Neural progenitor cell (in vitro differentiated cells): ENCODE measurements around the gene PSD4. TPM values are rescaled to one million over a fixed set of nuclear protein-coding genes. Genes with fewer than 3 reads are reported as not detected.

Experiments used
- DNase-seq: peaks from one replicate; pipeline ENCODE4 v3.0.0-alpha.2; 2016; ENCODE audit warnings: low spot score
- H2AFZ ChIP-seq: fragments of 200-600 bp; sonication (generic); replicated peaks from 2 replicates; pipeline ENCODE4 v1.6.1; 2016; ENCODE audit warnings: antibody characterized with exemption
- H3F3A ChIP-seq: fragments of 200-600 bp; sonication (generic); 2 replicates; pipeline ENCODE4 v1.6.1; 2016; ENCODE audit warnings: antibody characterized with exemption, low read depth
- H3K27ac ChIP-seq: fragments of 200-600 bp; sonication (generic); 2 replicates; pipeline ENCODE4 v1.5.1; 2016; ENCODE audit warnings: mild to moderate bottlenecking
- H3K27me3 ChIP-seq: fragments of 200-600 bp; sonication (generic); 2 replicates; pipeline ENCODE4 v1.6.1; 2016; ENCODE audit warnings: mild to moderate bottlenecking, moderate library complexity
- H3K36me3 ChIP-seq: fragments of 200-600 bp; sonication (generic); 2 replicates; pipeline ENCODE4 v1.5.1; 2016
- H3K4me1 ChIP-seq: fragments of 200-600 bp; sonication (generic); 2 replicates; pipeline ENCODE4 v1.6.1; 2016; ENCODE audit warnings: mixed run types
- H3K4me2 ChIP-seq: fragments of 200-600 bp; sonication (generic); 2 replicates; pipeline ENCODE4 v1.6.1; 2016
- H3K4me3 ChIP-seq: fragments of 200-600 bp; sonication (generic); 2 replicates; pipeline ENCODE4 v1.5.1; 2016
- H3K79me2 ChIP-seq: fragments of 200-600 bp; sonication (generic); 2 replicates; pipeline ENCODE4 v1.6.1; 2016; ENCODE audit warnings: low read depth
- H3K9ac ChIP-seq: fragments of 200-600 bp; sonication (generic); 2 replicates; pipeline ENCODE4 v1.6.1; 2016
- H3K9me3 ChIP-seq: fragments of 200-600 bp; sonication (generic); 2 replicates; pipeline ENCODE4 v1.5.1; 2016; ENCODE audit warnings: low read depth
- H4K20me1 ChIP-seq: fragments of 200-600 bp; sonication (generic); 2 replicates; pipeline ENCODE4 v1.6.1; 2016; ENCODE audit warnings: low read depth
- H3K27ac Mint-ChIP-seq: 3 replicates; pipeline ENCODE4 v1.8.0; 2021; ENCODE audit warnings: mixed read lengths
- H3K27me3 Mint-ChIP-seq: 2 replicates; pipeline ENCODE4 v1.8.0; 2022; ENCODE audit warnings: low read depth, mild to moderate bottlenecking, inconsistent platforms, moderate library complexity, mixed read lengths; ENCODE audit not compliant: insufficient read depth
- H3K36me3 Mint-ChIP-seq: 3 replicates; pipeline ENCODE4 v1.8.0; 2021; ENCODE audit warnings: mixed read lengths
- H3K4me1 Mint-ChIP-seq: 3 replicates; pipeline ENCODE4 v1.8.0; 2021; ENCODE audit warnings: mixed read lengths
- H3K4me3 Mint-ChIP-seq: 3 replicates; pipeline ENCODE4 v1.8.0; 2021; ENCODE audit warnings: mild to moderate bottlenecking, moderate library complexity, mixed read lengths
- H3K9me3 Mint-ChIP-seq: 3 replicates; pipeline ENCODE4 v1.8.0; 2020; ENCODE audit warnings: mixed read lengths
- CTCF ChIP-seq: fragments of 200-600 bp; sonication (generic); IDR thresholded peaks from 2 replicates; pipeline ENCODE4 v1.5.1; 2017; ENCODE audit warnings: antibody characterized with exemption, mild to moderate bottlenecking
- EZH2 ChIP-seq: fragments of 200-600 bp; sonication (generic); IDR thresholded peaks from 2 replicates; pipeline ENCODE4 v1.6.1; 2017; ENCODE audit warnings: antibody characterized with exemption, mild to moderate bottlenecking, moderate library complexity
- EZH2phosphoT487 ChIP-seq: fragments of 200-600 bp; sonication (generic); IDR thresholded peaks from 2 replicates; pipeline ENCODE4 v1.6.1; 2017; ENCODE audit warnings: antibody characterized with exemption
- total RNA-seq: library from RNA; depleted of rRNA; stranded (reverse); fragments of >200 nt; gene quantifications from 2 replicates; pipeline ENCODE4 v1.2.3, GENCODE V29; 2015; ENCODE audit warnings: low replicate concordance

Gene PSD4
- total RNA-seq, 1 donor from 2014 or later: 0.02 TPM

- Mint-ChIP-seq H3K27ac (no peak overlapping the region), H3K27me3 (peaks cover 16% of the 10 kb centered on the region), H3K9me3 (no peaks in the 10 kb centered on the region), H3K36me3 (no peaks in the 10 kb centered on the region), H3K4me1 (peaks cover 15% of the 10 kb centered on the region), H3K4me3 (peak overlapping the region; percentile 83)
- peak overlapping the region; percentile 75 for H3K4me3 ChIP-seq
- H2AFZ ChIP-seq: peak overlapping the region; percentile 99
- peaks cover 4% of the 10 kb centered on the region for H3K4me1 ChIP-seq
- no peaks in the 10 kb centered on the region for H4K20me1 ChIP-seq
- H3K79me2 ChIP-seq: no peaks in the 10 kb centered on the region
- DNase-seq: no peak
- H3K9me3 ChIP-seq: no peaks in the 10 kb centered on the region
- H3F3A ChIP-seq: no peaks in the 10 kb centered on the region
- no peak for TF ChIP-seq EZH2
- no peak for TF ChIP-seq EZH2phosphoT487
- no peak for TF ChIP-seq CTCF
- peak overlapping the region; percentile 81 for H3K4me2 ChIP-seq
- H3K36me3 ChIP-seq: no peaks in the 10 kb centered on the region
- H3K27me3 ChIP-seq: peaks cover 37% of the 10 kb centered on the region
- no peak overlapping the region for H3K9ac ChIP-seq
- H3K27ac ChIP-seq: no peak overlapping the region
These were observed 24.4 kb downstream of the PSD4 start for GRCh38 chr2:113198048-113198789.

GRCh38 chr2:113198790-113199612, 25.2 kb downstream of the PSD4 start:
- Histone ChIP-seq H2AFZ (peak overlapping the region; percentile 99), H3F3A (no peaks in the 10 kb centered on the region), H3K4me3 (peak overlapping the region; percentile 75), H3K27me3 (peaks cover 37% of the 10 kb centered on the region), H3K4me1 (peaks cover 4% of the 10 kb centered on the region), H3K4me2 (peak overlapping the region; percentile 81), H3K27ac (no peak overlapping the region), H3K79me2 (no peaks in the 10 kb centered on the region), H3K9me3 (no peaks in the 10 kb centered on the region), H3K9ac (no peak overlapping the region), H4K20me1 (no peaks in the 10 kb centered on the region), H3K36me3 (no peaks in the 10 kb centered on the region)
- Mint-ChIP-seq H3K4me1 (peaks cover 19% of the 10 kb centered on the region), H3K27me3 (peaks cover 12% of the 10 kb centered on the region), H3K36me3 (no peaks in the 10 kb centered on the region), H3K27ac (no peak overlapping the region), H3K9me3 (no peaks in the 10 kb centered on the region), H3K4me3 (peak overlapping the region; percentile 83)
- TF ChIP-seq CTCF (peak; percentile 82), EZH2 (peak; percentile 58), EZH2phosphoT487 (peak; percentile 36)
- peak; percentile 87 for DNase-seq

- H3K36me3 ChIP-seq: no peaks in the 10 kb centered on the region
- Mint-ChIP-seq H3K27ac (no peak overlapping the region), H3K9me3 (no peaks in the 10 kb centered on the region), H3K4me3 (peak overlapping the region; percentile 63), H3K36me3 (no peaks in the 10 kb centered on the region), H3K4me1 (peaks cover 26% of the 10 kb centered on the region), H3K27me3 (peaks cover 16% of the 10 kb centered on the region)
- H3F3A ChIP-seq: no peaks in the 10 kb centered on the region
- H2AFZ ChIP-seq: no peak overlapping the region
- peaks cover 4% of the 10 kb centered on the region for H3K4me1 ChIP-seq
- H3K4me3 ChIP-seq: no peak overlapping the region
- peak; percentile 17 for DNase-seq
- H3K9me3 ChIP-seq: no peaks in the 10 kb centered on the region
- H3K27ac ChIP-seq: no peak overlapping the region
- no peaks in the 10 kb centered on the region for H4K20me1 ChIP-seq
- TF ChIP-seq CTCF: peak; percentile 17
- no peak for TF ChIP-seq EZH2
- TF ChIP-seq EZH2phosphoT487: no peak
- peaks cover 37% of the 10 kb centered on the region for H3K27me3 ChIP-seq
- no peak overlapping the region for H3K9ac ChIP-seq
- no peak overlapping the region for H3K4me2 ChIP-seq
- H3K79me2 ChIP-seq: no peaks in the 10 kb centered on the region
These were observed 26.5 kb downstream of the PSD4 start for GRCh38 chr2:113200236-113200635.
